Tongue (tissue), 2 donors: Measurements from ENCODE around the gene PLAAT3. TPM values are rescaled to one million over a fixed set of nuclear protein-coding genes. Genes with fewer than 3 reads are reported as not detected.
"Not testable (repeated sequence)": the region's sequence is repeated elsewhere in the genome, so short reads cannot be mapped to it uniquely, and the experiment has no call there.

Experiments
- DNase-seq: peaks from one replicate; pipeline ENCODE4 v3.0.0-alpha.2; 2015
- total RNA-seq: library from RNA; depleted of rRNA; stranded (reverse); fragments of >200 nt; gene quantifications from one replicate; pipeline ENCODE4 v1.2.3, GENCODE V29; 2014

PLAAT3 gene
- total RNA-seq, 1 donor from 2014 or later, result 34.8 TPM

GRCh38 chr11:63608353-63609345 lies 5.6 kb downstream of the PLAAT3 start:
- DNase-seq, result no peak

GRCh38 chr11:63603180-63603518 lies 11.1 kb downstream of the PLAAT3 start:
- no peak for DNase-seq

GRCh38 chr11:63602290-63603179 lies 11.7 kb downstream of the PLAAT3 start:
- DNase-seq, result peak; percentile 40

GRCh38 chr11:63599211-63600122 lies 14.8 kb downstream of the PLAAT3 start:
- DNase-seq, result no peak

GRCh38 chr11:63598556-63598955 lies 15.7 kb downstream of the PLAAT3 start:
- no peak for DNase-seq

- DNase-seq, result no peak
Measured at GRCh38 chr11:63595296-63595695, 18.9 kb downstream of the PLAAT3 start.

- DNase-seq, result no peak
Measured at GRCh38 chr11:63592975-63593395, 21.2 kb downstream of the PLAAT3 start.

- no peak for DNase-seq
Measured at GRCh38 chr11:63590024-63590788, 24.0 kb downstream of the PLAAT3 start.

GRCh38 chr11:63589000-63589399 lies 25.2 kb downstream of the PLAAT3 start:
- no peak for DNase-seq

GRCh38 chr11:63586451-63587166 lies 27.6 kb downstream of the PLAAT3 start:
- no peak for DNase-seq

- no peak for DNase-seq
Measured at GRCh38 chr11:63583357-63583677, 30.9 kb downstream of the PLAAT3 start.

- not testable (repeated sequence) for DNase-seq
Measured at GRCh38 chr11:63581224-63581623, 33.0 kb downstream of the PLAAT3 start.

- not testable (repeated sequence) for DNase-seq
Measured at GRCh38 chr11:63578882-63579281, 35.4 kb downstream of the PLAAT3 start.

GRCh38 chr11:63574856-63575602 lies 39.2 kb downstream of the PLAAT3 start:
- DNase-seq, result no peak

- peak; percentile 76 for DNase-seq
Measured at GRCh38 chr11:63573881-63574855, 40.1 kb downstream of the PLAAT3 start.

GRCh38 chr11:63572026-63572688 lies 42.1 kb downstream of the PLAAT3 start:
- no peak for DNase-seq

- no peak for DNase-seq
Measured at GRCh38 chr11:63569570-63569969, 44.7 kb downstream of the PLAAT3 start.
